Measurements from ENCODE around the gene IL17RB. TPM values are rescaled to one million over a fixed set of nuclear protein-coding genes. Genes with fewer than 3 reads are reported as not detected.

Gene IL17RB
- total RNA-seq, 1 experiment from 2014 or later: not detected

DNA sequence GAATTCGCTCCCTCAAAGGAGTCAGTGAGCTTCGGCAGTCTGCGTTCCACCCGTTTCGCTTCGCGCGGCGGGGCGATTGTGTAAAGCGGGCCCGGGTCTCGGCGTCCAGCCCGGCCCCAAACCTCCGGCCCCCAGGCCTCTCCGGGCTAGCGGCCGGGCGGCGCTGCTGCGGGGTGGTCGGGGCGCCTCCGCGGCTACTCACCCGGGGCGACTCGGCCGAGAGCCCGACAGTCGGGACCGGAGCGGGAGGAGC lies 561 bp upstream of the IL17RB start:
- Histone ChIP-seq H3K4me3 (ENCODE audit: low read depth, low read length, poor library complexity, severe bottlenecking) (peak overlapping the region; percentile 29), H3K27me3 (replicated peaks; ENCODE audit: insufficient read depth, low read depth, low read length, poor library complexity) (peaks cover 33% of the 10 kb centered on the region), H3K4me1 (ENCODE audit: insufficient read depth, low read length, poor library complexity, severe bottlenecking) (no peaks in the 10 kb centered on the region), H3K9me3 (ENCODE audit: low read depth, low read length, poor library complexity, severe bottlenecking) (no peaks in the 10 kb centered on the region), H3K36me3 (ENCODE audit: insufficient read depth, low read length, poor library complexity, severe bottlenecking) (no peaks in the 10 kb centered on the region), H3K27ac (ENCODE audit: low read depth, low read length, poor library complexity, severe bottlenecking) (no peak overlapping the region)
- POLR2A ChIA-PET (ENCODE audit: low non-redundant PET): no interaction called here
- DNase-seq (ENCODE audit: low spot score): no peak
- CTCF ChIA-PET: no interaction called here
- no TSS peak for BruUV-seq (replicated peaks)
- TF ChIP-seq CTCF (conservative IDR thresholded peaks at IDR 0.05; ENCODE audit: low read depth, low read length): no peak
- peak; percentile 85 for TF ChIP-seq EZH2 (IDR thresholded peaks at IDR 0.05; ENCODE audit: borderline replicate concordance, low read depth, low read length, poor library complexity, severe bottlenecking)
- intact Hi-C loops (cut with micrococcal nuclease; ENCODE audit: unreplicated experiment): no loop called here

GRCh38 chr3:53846851-53847155 lies 435 bp downstream of the IL17RB start:
- no peak for DNase-seq (ENCODE audit: low spot score)
- H3K27me3 ChIP-seq (replicated peaks; ENCODE audit: insufficient read depth, low read depth, low read length, poor library complexity): peaks cover 33% of the 10 kb centered on the region
- no TSS peak for BruUV-seq (replicated peaks)
- ChIA-PET CTCF (no interaction called here), POLR2A (ENCODE audit: low non-redundant PET) (no interaction called here)
- no peak overlapping the region for H3K4me3 ChIP-seq (ENCODE audit: low read depth, low read length, poor library complexity, severe bottlenecking)
- no peaks in the 10 kb centered on the region for H3K9me3 ChIP-seq (ENCODE audit: low read depth, low read length, poor library complexity, severe bottlenecking)
- intact Hi-C loops (cut with micrococcal nuclease; ENCODE audit: unreplicated experiment): no loop called here
- TF ChIP-seq EZH2 (IDR thresholded peaks at IDR 0.05; ENCODE audit: borderline replicate concordance, low read depth, low read length, poor library complexity, severe bottlenecking): no peak
- TF ChIP-seq CTCF (conservative IDR thresholded peaks at IDR 0.05; ENCODE audit: low read depth, low read length): no peak
- H3K36me3 ChIP-seq (ENCODE audit: insufficient read depth, low read length, poor library complexity, severe bottlenecking): no peaks in the 10 kb centered on the region
- no peak overlapping the region for H3K27ac ChIP-seq (ENCODE audit: low read depth, low read length, poor library complexity, severe bottlenecking)
- H3K4me1 ChIP-seq (ENCODE audit: insufficient read depth, low read length, poor library complexity, severe bottlenecking): no peaks in the 10 kb centered on the region

DNA sequence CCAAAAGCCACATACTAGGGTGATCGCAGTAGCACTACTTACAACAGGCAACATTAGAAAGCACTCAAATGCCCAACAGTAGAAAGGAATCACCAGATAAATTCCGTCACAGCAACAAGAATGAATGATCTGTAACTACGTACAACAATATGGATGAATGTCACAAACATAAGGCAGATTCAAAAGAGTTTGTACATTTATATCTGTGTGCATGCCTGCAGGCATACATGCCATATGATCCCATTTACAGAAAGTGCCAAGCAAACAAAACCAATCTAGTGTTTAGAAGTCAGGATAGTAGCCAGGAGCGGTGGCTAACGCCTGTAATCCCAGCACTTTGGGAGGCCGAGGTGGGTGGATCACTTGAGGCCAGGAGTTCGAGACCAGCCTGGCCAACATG lies 3.5 kb downstream of the IL17RB start:
- POLR2A ChIA-PET (ENCODE audit: low non-redundant PET): no interaction called here
- intact Hi-C loops (cut with micrococcal nuclease; ENCODE audit: unreplicated experiment): no loop called here
- no TSS peak for BruUV-seq (replicated peaks)
- TF ChIP-seq CTCF (conservative IDR thresholded peaks at IDR 0.05; ENCODE audit: low read depth, low read length): no peak
- TF ChIP-seq EZH2 (IDR thresholded peaks at IDR 0.05; ENCODE audit: borderline replicate concordance, low read depth, low read length, poor library complexity, severe bottlenecking): no peak
- Histone ChIP-seq H3K9me3 (ENCODE audit: low read depth, low read length, poor library complexity, severe bottlenecking) (no peaks in the 10 kb centered on the region), H3K27ac (ENCODE audit: low read depth, low read length, poor library complexity, severe bottlenecking) (no peak overlapping the region), H3K4me1 (ENCODE audit: insufficient read depth, low read length, poor library complexity, severe bottlenecking) (no peaks in the 10 kb centered on the region), H3K36me3 (ENCODE audit: insufficient read depth, low read length, poor library complexity, severe bottlenecking) (no peaks in the 10 kb centered on the region), H3K27me3 (replicated peaks; ENCODE audit: insufficient read depth, low read depth, low read length, poor library complexity) (peaks cover 31% of the 10 kb centered on the region), H3K4me3 (ENCODE audit: low read depth, low read length, poor library complexity, severe bottlenecking) (no peak overlapping the region)
- DNase-seq (ENCODE audit: low spot score): no peak
- CTCF ChIA-PET: no interaction called here
